Measurements from ENCODE around the gene AGO3. TPM values are rescaled to one million over a fixed set of nuclear protein-coding genes. Genes with fewer than 3 reads are reported as not detected.

The AGO3 gene
- total RNA-seq, 4 donors from 2014 or later = 12.7 to 21.4 (median 18.1) TPM

DNA sequence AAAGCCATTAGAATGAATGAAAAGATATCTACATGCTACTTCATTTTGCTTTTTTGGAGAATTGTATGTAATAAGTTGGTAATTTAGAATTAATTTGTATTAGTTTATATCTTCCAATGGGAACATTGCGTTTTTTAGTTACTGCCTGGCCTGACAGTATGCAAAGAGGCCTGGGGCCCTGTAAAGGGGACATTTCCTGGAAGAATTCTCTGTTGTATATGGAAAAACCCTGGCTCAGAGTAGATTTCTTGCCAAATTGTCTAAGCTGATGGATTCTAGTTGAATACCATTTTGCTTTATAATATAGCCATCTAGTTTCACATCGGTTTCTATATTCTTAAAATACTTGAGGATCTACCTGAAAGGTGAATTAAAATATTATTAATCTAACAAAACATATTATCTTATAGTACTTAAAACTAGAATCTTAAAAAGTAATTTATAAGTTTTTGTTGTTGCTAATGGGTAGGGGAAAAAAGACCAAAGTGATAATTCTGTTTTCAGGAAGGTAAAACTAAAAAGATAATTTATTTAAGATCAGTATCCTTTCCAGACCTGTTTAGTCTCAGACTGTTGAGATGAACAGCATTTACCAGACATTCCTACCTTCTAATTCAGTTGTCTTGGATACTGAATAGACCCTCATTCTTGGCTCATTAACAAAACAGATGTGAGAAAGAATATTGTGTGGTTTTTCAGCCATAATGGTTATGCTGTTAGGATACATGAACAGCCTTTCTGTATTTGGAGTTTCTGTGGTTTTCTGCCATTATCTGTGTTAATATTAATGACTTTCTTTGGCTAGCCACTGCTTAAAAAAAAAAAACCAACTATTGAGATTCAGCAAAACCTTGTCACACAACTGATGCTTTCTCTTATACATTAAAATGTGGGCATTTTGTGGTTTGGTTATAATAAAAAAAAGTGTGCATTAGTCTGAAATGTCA, 4.8 kb downstream of the AGO3 start:
- no peaks in the 10 kb centered on the region for H3K36me3 ChIP-seq

GRCh38 chr1:35936838-35937237, 5.9 kb downstream of the AGO3 start:
- Histone ChIP-seq H3K9me3 (no peaks in the 10 kb centered on the region), H3K36me3 (no peaks in the 10 kb centered on the region), H3K4me1 (peaks cover 14% of the 10 kb centered on the region), H3K27ac (no peak overlapping the region), H3K27me3 (no peaks in the 10 kb centered on the region), H3K4me3 (no peak overlapping the region)
- DNase-seq (ENCODE audit: low spot score in 2 of 2) = no peak
- 90% methylated on average over 3 of the region's 3 CpGs for WGBS
- TF ChIP-seq, protein P1, sequence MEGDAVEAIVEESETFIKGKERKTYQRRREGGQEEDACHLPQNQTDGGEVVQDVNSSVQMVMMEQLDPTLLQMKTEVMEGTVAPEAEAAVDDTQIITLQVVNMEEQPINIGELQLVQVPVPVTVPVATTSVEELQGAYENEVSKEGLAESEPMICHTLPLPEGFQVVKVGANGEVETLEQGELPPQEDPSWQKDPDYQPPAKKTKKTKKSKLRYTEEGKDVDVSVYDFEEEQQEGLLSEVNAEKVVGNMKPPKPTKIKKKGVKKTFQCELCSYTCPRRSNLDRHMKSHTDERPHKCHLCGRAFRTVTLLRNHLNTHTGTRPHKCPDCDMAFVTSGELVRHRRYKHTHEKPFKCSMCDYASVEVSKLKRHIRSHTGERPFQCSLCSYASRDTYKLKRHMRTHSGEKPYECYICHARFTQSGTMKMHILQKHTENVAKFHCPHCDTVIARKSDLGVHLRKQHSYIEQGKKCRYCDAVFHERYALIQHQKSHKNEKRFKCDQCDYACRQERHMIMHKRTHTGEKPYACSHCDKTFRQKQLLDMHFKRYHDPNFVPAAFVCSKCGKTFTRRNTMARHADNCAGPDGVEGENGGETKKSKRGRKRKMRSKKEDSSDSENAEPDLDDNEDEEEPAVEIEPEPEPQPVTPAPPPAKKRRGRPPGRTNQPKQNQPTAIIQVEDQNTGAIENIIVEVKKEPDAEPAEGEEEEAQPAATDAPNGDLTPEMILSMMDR (IDR thresholded peaks at IDR 0.05) = no peak
- TF ChIP-seq EP300 (IDR thresholded peaks at IDR 0.05) = no peak
- TF ChIP-seq POLR2AphosphoS5 (IDR thresholded peaks at IDR 0.05) = no peak
- no peak for TF ChIP-seq POLR2A (IDR thresholded peaks at IDR 0.05)

More for the DNA sequence above, 4.8 kb downstream of the AGO3 start:
- Histone ChIP-seq H3K4me3 (no peak overlapping the region), H3K27me3 (no peaks in the 10 kb centered on the region), H3K27ac (no peak overlapping the region), H3K4me1 (peaks cover 20% of the 10 kb centered on the region), H3K9me3 (no peaks in the 10 kb centered on the region)
- DNase-seq (ENCODE audit: low spot score in 2 of 2) = no peak
- no peak for TF ChIP-seq EP300 (IDR thresholded peaks at IDR 0.05)
- TF ChIP-seq POLR2AphosphoS5 (IDR thresholded peaks at IDR 0.05) = no peak
- no peak for TF ChIP-seq POLR2A (IDR thresholded peaks at IDR 0.05)
- WGBS = 59% methylated on average over 2 of the region's 2 CpGs

DNA sequence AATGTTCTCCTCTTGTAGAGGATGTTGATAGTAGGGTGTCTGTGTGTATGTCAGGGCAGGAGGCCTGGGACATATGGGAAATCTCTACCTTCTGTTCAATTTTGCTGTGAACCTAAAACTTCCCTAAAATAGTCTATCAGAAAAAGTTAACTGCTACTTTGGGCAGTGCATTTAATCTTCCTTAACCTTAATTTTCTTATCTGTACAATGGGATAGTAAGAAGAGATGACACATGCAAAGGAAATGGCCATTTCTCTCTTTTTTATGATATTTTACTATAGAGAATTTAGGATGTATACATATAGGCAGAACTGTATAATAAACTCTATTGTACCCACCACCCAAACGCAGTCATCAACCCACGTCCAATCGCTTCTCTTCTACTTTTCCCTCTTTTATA, 8.6 kb downstream of the AGO3 start:
- TF ChIP-seq POLR2A (IDR thresholded peaks at IDR 0.05) (no peak), EP300 (IDR thresholded peaks at IDR 0.05) (no peak), POLR2AphosphoS5 (IDR thresholded peaks at IDR 0.05) (no peak)
- TF ChIP-seq, protein P1 (IDR thresholded peaks at IDR 0.05) = no peak
- 98% methylated on average over 3 of the region's 3 CpGs for WGBS
- peaks cover 3% of the 10 kb centered on the region for H3K4me1 ChIP-seq

GRCh38 chr1:35945327-35945726, 14.4 kb downstream of the AGO3 start:
- 59% methylated on average over 2 of the region's 2 CpGs for WGBS
- Histone ChIP-seq H3K9me3 (no peaks in the 10 kb centered on the region), H3K27me3 (no peaks in the 10 kb centered on the region), H3K27ac (no peak overlapping the region), H3K36me3 (peaks cover 7% of the 10 kb centered on the region), H3K4me3 (no peak overlapping the region), H3K4me1 (peaks cover 3% of the 10 kb centered on the region)
- DNase-seq (ENCODE audit: low spot score in 2 of 2) = no peak
- TF ChIP-seq, protein P1 (IDR thresholded peaks at IDR 0.05) = no peak
- TF ChIP-seq EP300 (IDR thresholded peaks at IDR 0.05) (no peak), POLR2A (IDR thresholded peaks at IDR 0.05) (no peak), POLR2AphosphoS5 (IDR thresholded peaks at IDR 0.05) (no peak)

More for the DNA sequence above, 8.6 kb downstream of the AGO3 start:
- no peak overlapping the region for H3K27ac ChIP-seq
- H3K36me3 ChIP-seq = no peaks in the 10 kb centered on the region
- H3K4me3 ChIP-seq = no peak overlapping the region
- DNase-seq (ENCODE audit: low spot score in 2 of 2) = no peak
- no peaks in the 10 kb centered on the region for H3K9me3 ChIP-seq
- no peaks in the 10 kb centered on the region for H3K27me3 ChIP-seq

DNA sequence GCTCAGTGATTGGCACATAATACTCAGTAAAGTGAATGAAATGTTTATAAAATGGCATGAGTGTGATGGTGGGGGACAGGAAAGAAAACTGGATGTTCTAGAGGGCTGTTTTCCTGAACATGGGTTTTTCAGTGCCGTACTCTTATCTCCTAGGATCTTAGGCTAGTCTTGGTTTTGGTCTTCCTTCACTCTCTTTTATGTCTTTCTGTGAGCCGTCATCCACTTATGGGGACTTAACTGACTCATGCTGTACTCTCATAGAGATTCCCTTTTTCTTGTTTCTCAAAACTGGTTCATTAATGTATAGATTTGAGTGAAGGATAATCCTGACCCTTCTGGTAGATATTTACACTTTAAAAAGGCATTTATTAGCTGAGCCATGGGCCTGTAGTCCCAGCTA, 16.6 kb downstream of the AGO3 start:
- WGBS = 93% methylated on average over 2 of the region's 2 CpGs

More for the DNA sequence above, 16.6 kb downstream of the AGO3 start:
- Histone ChIP-seq H3K4me1 (peaks cover 3% of the 10 kb centered on the region), H3K27ac (no peak overlapping the region), H3K36me3 (peaks cover 7% of the 10 kb centered on the region), H3K27me3 (no peaks in the 10 kb centered on the region), H3K4me3 (no peak overlapping the region), H3K9me3 (no peaks in the 10 kb centered on the region)
- no peak for DNase-seq (ENCODE audit: low spot score in 2 of 2)
- TF ChIP-seq, protein P1 (IDR thresholded peaks at IDR 0.05) = no peak
- TF ChIP-seq EP300 (IDR thresholded peaks at IDR 0.05) (no peak), POLR2AphosphoS5 (IDR thresholded peaks at IDR 0.05) (no peak), POLR2A (IDR thresholded peaks at IDR 0.05) (no peak)

Data from suprapubic skin (tissue), 4 donors.